ENCODE results near the gene GLIS1.

DNA sequence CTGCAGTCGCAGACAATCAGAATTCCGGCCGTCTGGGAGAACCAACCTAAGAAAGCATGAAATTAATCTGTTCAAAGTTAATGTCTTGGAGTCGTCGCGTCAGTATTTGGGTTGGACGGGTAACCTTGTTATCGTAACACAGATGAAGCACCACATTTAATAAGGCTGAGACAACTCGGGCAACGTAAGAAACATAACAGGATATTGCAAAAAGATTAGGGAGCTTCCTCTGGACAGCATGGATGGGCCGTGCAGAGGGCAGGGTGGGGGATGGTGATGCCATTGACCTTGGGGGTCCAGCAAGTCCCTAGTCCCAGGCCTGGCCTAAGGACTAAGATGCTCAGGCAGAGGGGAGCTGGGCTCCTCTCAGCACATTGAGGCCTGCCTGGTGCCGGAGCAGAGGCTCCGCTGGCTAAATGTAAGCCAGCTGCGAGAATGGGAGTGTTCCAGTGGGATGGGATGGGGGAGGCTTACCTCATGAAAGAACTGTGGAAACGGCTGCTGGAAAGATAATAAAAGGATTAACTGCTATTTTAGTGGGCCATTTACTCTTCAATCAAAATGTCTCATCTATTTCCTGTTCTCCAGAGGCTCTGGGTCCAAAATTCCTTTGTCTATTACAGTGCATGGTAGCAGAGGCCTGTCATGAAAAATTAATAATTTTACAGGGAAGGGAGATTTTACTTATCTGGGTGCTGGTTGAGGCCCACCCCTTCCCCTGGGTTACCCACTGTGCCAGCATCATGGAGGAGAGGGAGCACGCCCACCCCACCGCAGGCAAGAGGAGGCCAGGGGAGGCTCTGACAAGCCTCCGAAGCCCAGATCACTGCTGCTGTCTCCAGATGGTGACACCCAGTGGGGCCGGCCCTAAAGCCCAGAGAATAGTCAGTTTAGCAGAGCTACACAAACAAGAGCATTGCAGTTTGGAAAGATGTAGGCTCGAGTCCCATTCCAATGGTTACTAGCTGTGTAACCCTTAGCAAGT, 148.1 kb downstream of the GLIS1 start:
- TF ChIP-seq CTCF (IDR thresholded peaks at IDR 0.05) = no peak
- no peak for TF ChIP-seq POLR2A (IDR thresholded peaks at IDR 0.05)
- no peak for TF ChIP-seq EP300 (IDR thresholded peaks at IDR 0.05)

Data from ovary (tissue), 3 donors.